HG03432 (cell line): Measurements from ENCODE around the gene CACNG6.

Experiments used
- ATAC-seq: cut with Tn5 transposase; IDR thresholded peaks from one replicate; pipeline ENCODE4 v1.9.1; 2021; ENCODE audit warnings: mild to moderate bottlenecking, moderate library complexity; ENCODE audit not compliant: unreplicated experiment

CACNG6 gene

GRCh38 chr19:53966931-53967330, 24.5 kb upstream of the CACNG6 start:
- ATAC-seq = no peak

GRCh38 chr19:53969366-53969765, 22.1 kb upstream of the CACNG6 start:
- no peak for ATAC-seq

GRCh38 chr19:53971673-53972072, 19.8 kb upstream of the CACNG6 start:
- ATAC-seq = no peak

GRCh38 chr19:53977429-53977990, 13.9 kb upstream of the CACNG6 start:
- ATAC-seq = no peak

GRCh38 chr19:53977991-53978731, 13.3 kb upstream of the CACNG6 start:
- ATAC-seq = no peak

GRCh38 chr19:53978975-53979801, 12.2 kb upstream of the CACNG6 start:
- no peak for ATAC-seq

- ATAC-seq = no peak
Measured at GRCh38 chr19:53980539-53981375, 10.7 kb upstream of the CACNG6 start.

- no peak for ATAC-seq
Measured at GRCh38 chr19:53981376-53981951, 10.0 kb upstream of the CACNG6 start.

GRCh38 chr19:53982001-53982451, 9.4 kb upstream of the CACNG6 start:
- ATAC-seq = no peak

- no peak for ATAC-seq
Measured at GRCh38 chr19:53982611-53983010, 8.8 kb upstream of the CACNG6 start.

- no peak for ATAC-seq
Measured at GRCh38 chr19:53983457-53984289, 7.8 kb upstream of the CACNG6 start.

- no peak for ATAC-seq
Measured at GRCh38 chr19:53985863-53986262, 5.6 kb upstream of the CACNG6 start.

- ATAC-seq = no peak
Measured at GRCh38 chr19:53988981-53989380, 2.5 kb upstream of the CACNG6 start.

GRCh38 chr19:53989600-53990533, 1.6 kb upstream of the CACNG6 start:
- no peak for ATAC-seq

- ATAC-seq = no peak
Measured at GRCh38 chr19:53992211-53992610, 774 bp downstream of the CACNG6 start.

- ATAC-seq = no peak
Measured at GRCh38 chr19:53992815-53993214, 1.4 kb downstream of the CACNG6 start.

- no peak for ATAC-seq
Measured at GRCh38 chr19:53993448-53993847, 2.0 kb downstream of the CACNG6 start.

GRCh38 chr19:53994811-53995210, 3.4 kb downstream of the CACNG6 start:
- no peak for ATAC-seq

- no peak for ATAC-seq
Measured at GRCh38 chr19:53998223-53998622, 6.8 kb downstream of the CACNG6 start.
